ENCODE data around the gene ZNF443. TPM values are rescaled to one million over a fixed set of nuclear protein-coding genes. Genes with fewer than 3 reads are reported as not detected.
"Not testable (repeated sequence)": the region's sequence is repeated elsewhere in the genome, so short reads cannot be mapped to it uniquely, and the experiment has no call there.

Gene ZNF443
- polyA plus RNA-seq, 1 of the 3 experiments (the other 2 are of a cell fraction) = 0.92 TPM

DNA sequence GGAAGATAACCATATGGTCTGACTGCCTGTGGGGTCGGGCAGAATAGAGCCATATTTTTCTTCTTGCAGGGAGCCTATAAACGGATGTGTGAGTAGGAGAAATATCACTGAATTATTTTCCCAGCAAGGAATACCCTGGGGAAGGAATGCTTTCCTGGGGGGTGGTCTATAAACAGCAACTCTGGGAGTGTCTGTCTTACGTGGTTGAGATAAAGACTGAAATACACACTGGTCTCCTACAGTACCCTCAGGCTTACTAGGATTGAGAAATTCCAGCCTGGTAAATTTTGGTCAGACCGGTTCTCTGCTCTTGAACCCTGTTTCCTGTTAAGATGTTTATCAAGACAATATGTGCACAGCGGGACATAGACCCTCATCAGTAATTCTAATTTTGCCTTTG is 23.5 kb downstream of the ZNF443 start:
- CTCF ChIA-PET; H3K9me3 ChIP-seq; H4K20me1 ChIP-seq (ENCODE audit: insufficient read depth); H3K9ac ChIP-seq; POLR2A ChIA-PET; DNase-seq; H3K4me1 ChIP-seq (ENCODE audit: control insufficient read depth in 1 of 2, insufficient read depth in 2 of 2, low read depth in 1 of 2, low read length in 1 of 2); H3K4me2 ChIP-seq; H3K27ac ChIP-seq (ENCODE audit: low read depth in 2 of 2, low read length in 1 of 2); H3K79me2 ChIP-seq (ENCODE audit: insufficient read depth); H3K36me3 ChIP-seq (replicated peaks in 1 of 2; ENCODE audit: control insufficient read depth in 1 of 2, insufficient read depth in 2 of 2, low read length in 1 of 2); H3K4me3 ChIP-seq (ENCODE audit: low read depth in 2 of 2, low read length in 1 of 2); H3K9me2 ChIP-seq; H2AFZ ChIP-seq (ENCODE audit: low read depth); H3F3A ChIP-seq (replicated peaks; ENCODE audit: insufficient read depth); H3K27me3 ChIP-seq (ENCODE audit: insufficient read depth): not testable (repeated sequence)
- 60% methylated on average over 5 of the region's 5 CpGs for WGBS (ENCODE audit: low lambda C conversion rate)

GRCh38 chr19:12411893-12412292 is 28.9 kb downstream of the ZNF443 start:
- no peak overlapping the region for H2AFZ ChIP-seq (ENCODE audit: low read depth)
- no peaks in the 10 kb centered on the region for H3F3A ChIP-seq (replicated peaks; ENCODE audit: insufficient read depth)
- no peak overlapping the region for H3K9ac ChIP-seq
- no peaks in the 10 kb centered on the region for H4K20me1 ChIP-seq (ENCODE audit: insufficient read depth)
- H3K9me2 ChIP-seq = no peaks in the 10 kb centered on the region
- ChIA-PET POLR2A (interaction anchor here (0.6 kb wide), 1 partner anchor 64 kb away, joined by 3 read pairs; no protein-coding TSS in a partner anchor), CTCF (no interaction called here)
- H3K27ac ChIP-seq (ENCODE audit: low read depth in 2 of 2, low read length in 1 of 2) = no peak overlapping the region
- H3K79me2 ChIP-seq (ENCODE audit: insufficient read depth) = no peaks in the 10 kb centered on the region
- H3K4me3 ChIP-seq (ENCODE audit: low read depth in 2 of 2, low read length in 1 of 2) = no peak overlapping the region
- H3K4me2 ChIP-seq = no peak overlapping the region
- H3K36me3 ChIP-seq (replicated peaks in 1 of 2; ENCODE audit: control insufficient read depth in 1 of 2, insufficient read depth in 2 of 2, low read length in 1 of 2) = no peaks in the 10 kb centered on the region
- no peak for TF ChIP-seq NRF1 (IDR thresholded peaks at IDR 0.05; ENCODE audit: low read depth, low read length)
- TF ChIP-seq TEAD4 (IDR thresholded peaks at IDR 0.05; ENCODE audit: borderline replicate concordance, insufficient read depth) = no peak
- TF ChIP-seq, protein P1, sequence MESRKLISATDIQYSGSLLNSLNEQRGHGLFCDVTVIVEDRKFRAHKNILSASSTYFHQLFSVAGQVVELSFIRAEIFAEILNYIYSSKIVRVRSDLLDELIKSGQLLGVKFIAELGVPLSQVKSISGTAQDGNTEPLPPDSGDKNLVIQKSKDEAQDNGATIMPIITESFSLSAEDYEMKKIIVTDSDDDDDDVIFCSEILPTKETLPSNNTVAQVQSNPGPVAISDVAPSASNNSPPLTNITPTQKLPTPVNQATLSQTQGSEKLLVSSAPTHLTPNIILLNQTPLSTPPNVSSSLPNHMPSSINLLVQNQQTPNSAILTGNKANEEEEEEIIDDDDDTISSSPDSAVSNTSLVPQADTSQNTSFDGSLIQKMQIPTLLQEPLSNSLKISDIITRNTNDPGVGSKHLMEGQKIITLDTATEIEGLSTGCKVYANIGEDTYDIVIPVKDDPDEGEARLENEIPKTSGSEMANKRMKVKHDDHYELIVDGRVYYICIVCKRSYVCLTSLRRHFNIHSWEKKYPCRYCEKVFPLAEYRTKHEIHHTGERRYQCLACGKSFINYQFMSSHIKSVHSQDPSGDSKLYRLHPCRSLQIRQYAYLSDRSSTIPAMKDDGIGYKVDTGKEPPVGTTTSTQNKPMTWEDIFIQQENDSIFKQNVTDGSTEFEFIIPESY (IDR thresholded peaks at IDR 0.05; ENCODE audit: borderline replicate concordance, low read depth) = no peak
- TF ChIP-seq, protein P2, sequence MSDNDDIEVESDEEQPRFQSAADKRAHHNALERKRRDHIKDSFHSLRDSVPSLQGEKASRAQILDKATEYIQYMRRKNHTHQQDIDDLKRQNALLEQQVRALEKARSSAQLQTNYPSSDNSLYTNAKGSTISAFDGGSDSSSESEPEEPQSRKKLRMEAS (IDR thresholded peaks at IDR 0.05; ENCODE audit: low read depth) = no peak
- TF ChIP-seq GATA2 (CRISPR knock-in tag; IDR thresholded peaks at IDR 0.05) = no peak
- TF ChIP-seq, protein P3, sequence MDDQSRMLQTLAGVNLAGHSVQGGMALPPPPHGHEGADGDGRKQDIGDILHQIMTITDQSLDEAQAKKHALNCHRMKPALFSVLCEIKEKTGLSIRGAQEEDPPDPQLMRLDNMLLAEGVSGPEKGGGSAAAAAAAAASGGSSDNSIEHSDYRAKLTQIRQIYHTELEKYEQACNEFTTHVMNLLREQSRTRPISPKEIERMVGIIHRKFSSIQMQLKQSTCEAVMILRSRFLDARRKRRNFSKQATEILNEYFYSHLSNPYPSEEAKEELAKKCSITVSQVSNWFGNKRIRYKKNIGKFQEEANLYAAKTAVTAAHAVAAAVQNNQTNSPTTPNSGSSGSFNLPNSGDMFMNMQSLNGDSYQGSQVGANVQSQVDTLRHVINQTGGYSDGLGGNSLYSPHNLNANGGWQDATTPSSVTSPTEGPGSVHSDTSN (IDR thresholded peaks at IDR 0.05) = no peak
- no peak for TF ChIP-seq POLR2AphosphoS5 (IDR thresholded peaks at IDR 0.05; ENCODE audit: low read depth, low read length)
- no peak for TF ChIP-seq RAD21 (IDR thresholded peaks at IDR 0.05; ENCODE audit: low read length)
- no peak for TF ChIP-seq FOSL2 (IDR thresholded peaks at IDR 0.05; ENCODE audit: borderline replicate concordance, low read depth)
- no peak for TF ChIP-seq GABPA (IDR thresholded peaks at IDR 0.05; ENCODE audit: low read depth)
- TF ChIP-seq TAF1 (IDR thresholded peaks at IDR 0.05; ENCODE audit: borderline replicate concordance, low read depth, low read length) = no peak
- no peak for TF ChIP-seq ELF1 (IDR thresholded peaks at IDR 0.05)
- no peak for TF ChIP-seq SMC3 (IDR thresholded peaks at IDR 0.05; ENCODE audit: low read depth, low read length)
- no peak for TF ChIP-seq CHD2 (IDR thresholded peaks at IDR 0.05; ENCODE audit: low read length, partially characterized antibody)
- TF ChIP-seq, protein P4, sequence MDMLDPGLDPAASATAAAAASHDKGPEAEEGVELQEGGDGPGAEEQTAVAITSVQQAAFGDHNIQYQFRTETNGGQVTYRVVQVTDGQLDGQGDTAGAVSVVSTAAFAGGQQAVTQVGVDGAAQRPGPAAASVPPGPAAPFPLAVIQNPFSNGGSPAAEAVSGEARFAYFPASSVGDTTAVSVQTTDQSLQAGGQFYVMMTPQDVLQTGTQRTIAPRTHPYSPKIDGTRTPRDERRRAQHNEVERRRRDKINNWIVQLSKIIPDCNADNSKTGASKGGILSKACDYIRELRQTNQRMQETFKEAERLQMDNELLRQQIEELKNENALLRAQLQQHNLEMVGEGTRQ (IDR thresholded peaks at IDR 0.05; ENCODE audit: borderline replicate concordance, low read depth, low read length) = no peak
- TF ChIP-seq, protein P5, sequence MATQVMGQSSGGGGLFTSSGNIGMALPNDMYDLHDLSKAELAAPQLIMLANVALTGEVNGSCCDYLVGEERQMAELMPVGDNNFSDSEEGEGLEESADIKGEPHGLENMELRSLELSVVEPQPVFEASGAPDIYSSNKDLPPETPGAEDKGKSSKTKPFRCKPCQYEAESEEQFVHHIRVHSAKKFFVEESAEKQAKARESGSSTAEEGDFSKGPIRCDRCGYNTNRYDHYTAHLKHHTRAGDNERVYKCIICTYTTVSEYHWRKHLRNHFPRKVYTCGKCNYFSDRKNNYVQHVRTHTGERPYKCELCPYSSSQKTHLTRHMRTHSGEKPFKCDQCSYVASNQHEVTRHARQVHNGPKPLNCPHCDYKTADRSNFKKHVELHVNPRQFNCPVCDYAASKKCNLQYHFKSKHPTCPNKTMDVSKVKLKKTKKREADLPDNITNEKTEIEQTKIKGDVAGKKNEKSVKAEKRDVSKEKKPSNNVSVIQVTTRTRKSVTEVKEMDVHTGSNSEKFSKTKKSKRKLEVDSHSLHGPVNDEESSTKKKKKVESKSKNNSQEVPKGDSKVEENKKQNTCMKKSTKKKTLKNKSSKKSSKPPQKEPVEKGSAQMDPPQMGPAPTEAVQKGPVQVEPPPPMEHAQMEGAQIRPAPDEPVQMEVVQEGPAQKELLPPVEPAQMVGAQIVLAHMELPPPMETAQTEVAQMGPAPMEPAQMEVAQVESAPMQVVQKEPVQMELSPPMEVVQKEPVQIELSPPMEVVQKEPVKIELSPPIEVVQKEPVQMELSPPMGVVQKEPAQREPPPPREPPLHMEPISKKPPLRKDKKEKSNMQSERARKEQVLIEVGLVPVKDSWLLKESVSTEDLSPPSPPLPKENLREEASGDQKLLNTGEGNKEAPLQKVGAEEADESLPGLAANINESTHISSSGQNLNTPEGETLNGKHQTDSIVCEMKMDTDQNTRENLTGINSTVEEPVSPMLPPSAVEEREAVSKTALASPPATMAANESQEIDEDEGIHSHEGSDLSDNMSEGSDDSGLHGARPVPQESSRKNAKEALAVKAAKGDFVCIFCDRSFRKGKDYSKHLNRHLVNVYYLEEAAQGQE (IDR thresholded peaks at IDR 0.05; ENCODE audit: low read depth, low read length) = no peak
- TF ChIP-seq EZH2phosphoT487 (IDR thresholded peaks at IDR 0.05; ENCODE audit: borderline replicate concordance, low read depth) = no peak
- TF ChIP-seq RCOR1 (IDR thresholded peaks at IDR 0.05; ENCODE audit: low read length) = no peak
- no peak for DNase-seq
- H3K9me3 ChIP-seq = no peaks in the 10 kb centered on the region
- 78% methylated on average over 2 of the region's 2 CpGs for WGBS (ENCODE audit: low lambda C conversion rate)
- H3K4me1 ChIP-seq (ENCODE audit: control insufficient read depth in 1 of 2, insufficient read depth in 2 of 2, low read depth in 1 of 2, low read length in 1 of 2) = no peaks in the 10 kb centered on the region
- H3K27me3 ChIP-seq (ENCODE audit: insufficient read depth) = no peaks in the 10 kb centered on the region

Data from SK-N-SH (cell line).